GM12878 (cell line): Measurements from ENCODE around the gene FDXACB1. TPM values are rescaled to one million over a fixed set of nuclear protein-coding genes. Genes with fewer than 3 reads are reported as not detected.
A peak's percentile ranks its signal among the peaks of the same experiment; 100 is the strongest.

Experiments used
- CBX5 ChIP-seq: sonication (generic); IDR thresholded peaks from 2 replicates; pipeline ENCODE4 v1.6.1; 2016; ENCODE audit warnings: low read depth, moderate library complexity, mild to moderate bottlenecking, inconsistent platforms
- CTCF ChIP-seq, 3 experiments: IDR thresholded peaks in 2 of 3; conservative IDR thresholded peaks in 1 of 3; 2 replicates each; pipeline ENCODE4 v1.5.1; 2011; ENCODE audit warnings: low read depth in 3 of 3, low read length in 3 of 3, mild to moderate bottlenecking in 3 of 3, control low read depth in 2 of 3, moderate library complexity in 2 of 3, inconsistent platforms in 1 of 3, mixed read lengths in 1 of 3; ENCODE audit not compliant: control insufficient read depth in 2 of 3, insufficient read depth in 1 of 3; ENCODE audit errors: extremely low read depth in 1 of 3
- HDAC6 ChIP-seq: fragments of 200-600 bp; sonication (generic); IDR thresholded peaks from one replicate; pipeline ENCODE4 v1.8.0; 2017; ENCODE audit warnings: antibody characterized with exemption; ENCODE audit not compliant: unreplicated experiment
- JUND ChIP-seq: IDR thresholded peaks from 2 replicates; pipeline ENCODE4 v1.6.1; 2012; ENCODE audit warnings: low read depth, mild to moderate bottlenecking, low read length, improper control_type of control experiment, moderate library complexity
- MEF2A ChIP-seq: IDR thresholded peaks from 2 replicates; pipeline ENCODE4 v1.6.1; 2011; ENCODE audit warnings: low read depth, mild to moderate bottlenecking, low read length, moderate library complexity; ENCODE audit not compliant: insufficient read depth
- NBN ChIP-seq: fragments of 450-650 bp; IDR thresholded peaks from 2 replicates; pipeline ENCODE4 v1.6.1; 2016
- PKNOX1 ChIP-seq: fragments of 450-650 bp; IDR thresholded peaks from 2 replicates; pipeline ENCODE4 v1.6.1; 2016; ENCODE audit warnings: mild to moderate bottlenecking
- PML ChIP-seq: IDR thresholded peaks from 2 replicates; pipeline ENCODE4 v1.6.1; 2012; ENCODE audit warnings: low read length, inconsistent platforms
- RAD51 ChIP-seq: fragments of 450-650 bp; IDR thresholded peaks from 2 replicates; pipeline ENCODE4 v1.6.1; 2016; ENCODE audit warnings: moderate library complexity, mild to moderate bottlenecking, inconsistent platforms
- RCOR1 ChIP-seq: conservative IDR thresholded peaks from 2 replicates; pipeline ENCODE4 v1.6.1; 2012; ENCODE audit warnings: low read depth, low read length, improper control_type of control experiment
- RELA ChIP-seq: fragments of 450-650 bp; IDR thresholded peaks from 2 replicates; pipeline ENCODE4 v1.8.0; 2014; ENCODE audit warnings: borderline replicate concordance; ENCODE audit not compliant: partially characterized antibody
- SMAD5 ChIP-seq: IDR thresholded peaks from 2 replicates; pipeline ENCODE4 v1.6.1; 2016; ENCODE audit warnings: antibody characterized with exemption, low read depth
- STAT3 ChIP-seq: IDR thresholded peaks from 2 replicates; pipeline ENCODE4 v1.6.1; 2011; ENCODE audit warnings: low read depth, low read length, improper control_type of control experiment
- TARDBP ChIP-seq: IDR thresholded peaks from 2 replicates; pipeline ENCODE4 v1.6.1; 2016; ENCODE audit warnings: borderline replicate concordance
- YBX1 ChIP-seq: fragments of 450-650 bp; IDR thresholded peaks from 2 replicates; pipeline ENCODE4 v1.6.1; 2016; ENCODE audit warnings: antibody characterized with exemption
- YY1 ChIP-seq: IDR thresholded peaks from 2 replicates; pipeline ENCODE4 v1.6.1; 2011; ENCODE audit warnings: low read depth, mild to moderate bottlenecking, low read length
- ZBTB40 ChIP-seq: fragments of 450-650 bp; IDR thresholded peaks from 2 replicates; pipeline ENCODE4 v1.6.1; 2016; ENCODE audit warnings: mild to moderate bottlenecking, moderate library complexity, borderline replicate concordance
- ZNF207 ChIP-seq: fragments of 450-650 bp; IDR thresholded peaks from 2 replicates; pipeline ENCODE4 v1.6.1; 2014; ENCODE audit warnings: antibody characterized with exemption, mild to moderate bottlenecking, borderline replicate concordance
- ZNF217 ChIP-seq: fragments of 450-650 bp; IDR thresholded peaks from 2 replicates; pipeline ENCODE4 v1.6.1; 2017; ENCODE audit warnings: antibody characterized with exemption, mild to moderate bottlenecking
- ZNF24 ChIP-seq: fragments of 450-650 bp; IDR thresholded peaks from 2 replicates; pipeline ENCODE4 v1.6.1; 2017; ENCODE audit warnings: antibody characterized with exemption, mild to moderate bottlenecking
- polyA plus RNA-seq, 11 experiments: library from polyadenylated mRNA; depleted of rRNA in 4 of 11; unstranded in 6 of 11; stranded (reverse) in 5 of 11; fragments of >200 nt; fragmentation: Nextera tagmentation in 4 of 11; fragmentation: Illumina TruSeq in 1 of 11; extraction: Ambion mirVana in 4 of 11; extraction: Trizol in 1 of 11; gene quantifications; 1 replicate in 1 of 11; 2 replicates in 10 of 11; pipeline versions ENCODE4 v1.2.1 to v1.2.3, GENCODE V29; 2011 to 2016; ENCODE audit warnings: inconsistent platforms in 2 of 11, missing spikeins in 2 of 11, low read depth in 1 of 11
- total RNA-seq, 4 experiments: library from RNA; depleted of rRNA in 3 of 4; stranded (reverse); fragments of >200 nt in 3 of 4; fragmentation: Illumina TruSeq in 1 of 4; extraction: Trizol in 1 of 4; gene quantifications; 2 replicates each; pipeline versions ENCODE4 v1.2.1 to v1.2.3, GENCODE V29; 2013 to 2021
- TF ChIP-seq, protein P1 (sequence below): fragments of 450-650 bp; IDR thresholded peaks from 2 replicates; pipeline ENCODE4 v1.6.1; 2017; ENCODE audit warnings: low read depth, mild to moderate bottlenecking, moderate library complexity

FDXACB1 gene
- total and polyA plus RNA-seq, 10 of the 15 experiments (the other 5 are each of a cell fraction or from before 2014, with no cell fraction given): 7.4 to 13.3 (median 9.7) TPM

DNA sequence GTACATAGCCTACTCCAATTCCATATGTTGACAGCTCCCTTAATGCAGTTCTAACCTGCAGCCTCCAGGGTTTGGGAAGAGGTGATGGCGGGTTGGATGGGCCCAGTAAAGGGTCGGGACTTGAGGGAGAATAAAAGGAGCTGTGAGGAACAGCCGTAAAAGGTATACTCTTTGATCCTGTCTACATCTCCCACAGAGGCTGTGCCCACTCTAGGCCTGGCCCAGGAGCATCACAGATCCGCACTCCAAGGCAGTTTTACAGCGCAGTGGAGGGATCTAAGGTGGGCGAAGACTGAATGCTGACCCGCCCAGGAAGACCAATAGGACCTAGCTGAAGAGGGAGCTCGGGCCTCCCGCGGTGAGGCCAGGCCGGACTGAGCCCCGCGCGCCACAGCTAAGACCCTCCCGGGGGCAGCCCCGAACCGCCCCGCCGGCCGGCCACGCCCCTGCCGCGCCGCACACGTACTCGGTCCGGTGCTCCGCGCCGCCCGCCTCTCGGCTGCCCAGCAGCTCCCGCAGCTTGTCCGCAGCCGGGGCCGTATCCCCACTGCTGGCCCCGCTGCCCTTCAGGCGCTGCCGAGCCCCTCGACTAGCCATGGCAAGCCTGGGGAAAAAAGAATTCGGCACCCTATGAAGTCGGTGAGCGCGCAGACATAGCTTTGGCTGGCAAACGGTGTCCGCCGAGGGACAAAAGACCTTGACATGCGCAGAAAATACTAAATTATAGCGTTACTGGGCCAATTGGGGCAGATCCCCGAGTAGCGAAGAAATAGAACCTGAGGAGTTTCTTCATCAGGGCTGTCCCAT lies 7.9 kb downstream of the FDXACB1 start, which contains the start of gene ALG9 (continued):
- TF ChIP-seq ZBTB40: no peak
- TF ChIP-seq PML: 0 out of 2 replicates have a peak, but pooled peaks have one; percentile 48
- TF ChIP-seq NBN: 0 out of 2 replicates have a peak, but pooled peaks have one; percentile 21
- TF ChIP-seq, protein P1, sequence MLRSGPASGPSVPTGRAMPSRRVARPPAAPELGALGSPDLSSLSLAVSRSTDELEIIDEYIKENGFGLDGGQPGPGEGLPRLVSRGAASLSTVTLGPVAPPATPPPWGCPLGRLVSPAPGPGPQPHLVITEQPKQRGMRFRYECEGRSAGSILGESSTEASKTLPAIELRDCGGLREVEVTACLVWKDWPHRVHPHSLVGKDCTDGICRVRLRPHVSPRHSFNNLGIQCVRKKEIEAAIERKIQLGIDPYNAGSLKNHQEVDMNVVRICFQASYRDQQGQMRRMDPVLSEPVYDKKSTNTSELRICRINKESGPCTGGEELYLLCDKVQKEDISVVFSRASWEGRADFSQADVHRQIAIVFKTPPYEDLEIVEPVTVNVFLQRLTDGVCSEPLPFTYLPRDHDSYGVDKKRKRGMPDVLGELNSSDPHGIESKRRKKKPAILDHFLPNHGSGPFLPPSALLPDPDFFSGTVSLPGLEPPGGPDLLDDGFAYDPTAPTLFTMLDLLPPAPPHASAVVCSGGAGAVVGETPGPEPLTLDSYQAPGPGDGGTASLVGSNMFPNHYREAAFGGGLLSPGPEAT: peak; percentile 69
- peak; percentile 3 to 32 (median 13); a peak in 3 of 6 replicates for TF ChIP-seq CTCF (IDR thresholded peaks at IDR 0.05 in 2 of 3, conservative IDR thresholded peaks at IDR 0.05 in 1 of 3; ENCODE audit: control insufficient read depth in 2 of 3, extremely low read depth in 1 of 3, insufficient read depth in 1 of 3, low read depth in 3 of 3, low read length in 3 of 3)
- TF ChIP-seq CBX5: 0 out of 2 replicates have a peak, but pooled peaks have one; percentile 7
- no peak for TF ChIP-seq STAT3
- TF ChIP-seq ZNF24: peak; percentile 72; the same call in 1 of the 2 replicates
- TF ChIP-seq TARDBP: no peak
- no peak for TF ChIP-seq JUND
- TF ChIP-seq ZNF207: peak; percentile 90; the same call in 1 of the 2 replicates
- no peak for TF ChIP-seq YBX1
- no peak for TF ChIP-seq RCOR1
- no peak for TF ChIP-seq SMAD5
- TF ChIP-seq HDAC6: no peak
- TF ChIP-seq RAD51: no peak
- TF ChIP-seq PKNOX1: no peak
- no peak for TF ChIP-seq MEF2A
- TF ChIP-seq RELA: peak; percentile 75
- peak; percentile 94 for TF ChIP-seq YY1
- TF ChIP-seq ZNF217: no peak
